ENCODE measurements around the gene HIF1A.
"Not testable (repeated sequence)": the region's sequence is repeated elsewhere in the genome, so short reads cannot be mapped to it uniquely, and the experiment has no call there.

The HIF1A gene

GRCh38 chr14:61694830-61695694 lies at the start of gene HIF1A:
HIF1A (plus strand) TSS chr14:61695513; CDS start chr14:61695805, 292 bp downstream.
- peak; percentile 97 for DNase-seq (ENCODE audit: low spot score)

- DNase-seq (ENCODE audit: low spot score), result no peak
Observed at GRCh38 chr14:61646366-61647116, 48.8 kb upstream of the HIF1A start.

- DNase-seq (ENCODE audit: low spot score), result no peak
Observed at GRCh38 chr14:61647704-61648103, 47.6 kb upstream of the HIF1A start.

- DNase-seq (ENCODE audit: low spot score), result no peak
Observed at GRCh38 chr14:61648377-61648776, 46.9 kb upstream of the HIF1A start.

GRCh38 chr14:61649283-61649682 lies 46.0 kb upstream of the HIF1A start:
- no peak for DNase-seq (ENCODE audit: low spot score)

- DNase-seq (ENCODE audit: low spot score), result no peak
Observed at GRCh38 chr14:61651355-61651754, 44.0 kb upstream of the HIF1A start.

GRCh38 chr14:61652526-61653262 lies 42.6 kb upstream of the HIF1A start:
- no peak for DNase-seq (ENCODE audit: low spot score)

GRCh38 chr14:61653507-61653906 lies 41.8 kb upstream of the HIF1A start:
- DNase-seq (ENCODE audit: low spot score), result no peak

GRCh38 chr14:61654026-61654425 lies 41.3 kb upstream of the HIF1A start:
- no peak for DNase-seq (ENCODE audit: low spot score)

- no peak for DNase-seq (ENCODE audit: low spot score)
Observed at GRCh38 chr14:61655777-61656176, 39.5 kb upstream of the HIF1A start.

GRCh38 chr14:61656341-61656740 lies 39.0 kb upstream of the HIF1A start:
- no peak for DNase-seq (ENCODE audit: low spot score)

GRCh38 chr14:61658111-61658510 lies 37.2 kb upstream of the HIF1A start:
- not testable (repeated sequence) for DNase-seq (ENCODE audit: low spot score)

- no peak for DNase-seq (ENCODE audit: low spot score)
Observed at GRCh38 chr14:61659582-61659981, 35.7 kb upstream of the HIF1A start.

- DNase-seq (ENCODE audit: low spot score), result no peak
Observed at GRCh38 chr14:61661471-61662400, 33.6 kb upstream of the HIF1A start.

GRCh38 chr14:61662437-61663311 lies 32.6 kb upstream of the HIF1A start:
- DNase-seq (ENCODE audit: low spot score), result no peak

GRCh38 chr14:61663312-61663979 lies 31.9 kb upstream of the HIF1A start:
- DNase-seq (ENCODE audit: low spot score), result no peak

GRCh38 chr14:61668282-61668681 lies 27.0 kb upstream of the HIF1A start:
- no peak for DNase-seq (ENCODE audit: low spot score)

- DNase-seq (ENCODE audit: low spot score), result no peak
Observed at GRCh38 chr14:61670576-61670975, 24.7 kb upstream of the HIF1A start.

- DNase-seq (ENCODE audit: low spot score), result no peak
Observed at GRCh38 chr14:61671082-61671481, 24.2 kb upstream of the HIF1A start.

GRCh38 chr14:61672796-61673195 lies 22.5 kb upstream of the HIF1A start:
- no peak for DNase-seq (ENCODE audit: low spot score)
